ENCODE results near the gene HTN1.

GRCh38 chr4:70099206-70099605 is 49.0 kb downstream of the HTN1 start:
- no peak for TF ChIP-seq CTCF (conservative IDR thresholded peaks at IDR 0.05; ENCODE audit: low read length)
- no peak for TF ChIP-seq EZH2phosphoT487 (IDR thresholded peaks at IDR 0.05; ENCODE audit: borderline replicate concordance)
